HUES6 (cell line): Measurements from ENCODE around the gene TSGA10IP.

Experiments
- H3K27ac ChIP-seq: 2 replicates; pipeline ENCODE4 v1.7.0; 2013; ENCODE audit warnings: low read depth, mild to moderate bottlenecking, low read length, inconsistent platforms
- H3K27me3 ChIP-seq: 2 replicates; pipeline ENCODE4 v1.6.1; 2013; ENCODE audit warnings: low read length; ENCODE audit not compliant: control insufficient read depth, insufficient read depth
- H3K36me3 ChIP-seq: 2 replicates; pipeline ENCODE4 v1.6.1; 2013; ENCODE audit warnings: low read length; ENCODE audit not compliant: control insufficient read depth, insufficient read depth
- H3K4me1 ChIP-seq: 2 replicates; pipeline ENCODE4 v1.6.1; 2013; ENCODE audit warnings: low read length; ENCODE audit not compliant: control insufficient read depth, insufficient read depth
- H3K4me3 ChIP-seq: 2 replicates; pipeline ENCODE4 v1.5.1; 2013; ENCODE audit warnings: low read depth, low read length
- H3K9ac ChIP-seq: one replicate; pipeline ENCODE4 v1.6.1; 2013; ENCODE audit warnings: mild to moderate bottlenecking, low read length
- H3K9me3 ChIP-seq: 2 replicates; pipeline ENCODE4 v1.6.1; 2013; ENCODE audit warnings: low read depth, low read length; ENCODE audit not compliant: control insufficient read depth, insufficient read depth

Gene TSGA10IP

GRCh38 chr11:65992056-65992455, 46.8 kb downstream of the TSGA10IP start:
- no peaks in the 10 kb centered on the region for H3K27me3 ChIP-seq
- H3K36me3 ChIP-seq, result peaks cover 4% of the 10 kb centered on the region; the same call in 1 of the 2 replicates
- H3K4me3 ChIP-seq, result no peak overlapping the region
- H3K4me1 ChIP-seq, result no peaks in the 10 kb centered on the region
- no peak overlapping the region for H3K9ac ChIP-seq
- H3K9me3 ChIP-seq, result no peaks in the 10 kb centered on the region
- no peak overlapping the region for H3K27ac ChIP-seq

GRCh38 chr11:65997286-65997685, 52.0 kb downstream of the TSGA10IP start:
- peaks cover 35% of the 10 kb centered on the region for H3K36me3 ChIP-seq

GRCh38 chr11:66001942-66002647, 56.8 kb downstream of the TSGA10IP start, which contains the start of the genes BANF1 and EIF1AD:
Gene BANF1, plus strand, starts transcription at chr11:66002503. Its CDS starts 748 bp downstream, at chr11:66003251.
Gene EIF1AD, minus strand, starts transcription at chr11:66002157. Its CDS starts 1,768 bp downstream, at chr11:66000389.
- Histone ChIP-seq H3K27ac (peak within 1 kb of the TSS; percentile 84; the same call in 1 of the 2 replicates), H3K4me3 (peak within 1 kb of the TSS; percentile 84), H3K9me3 (no peaks in the 10 kb centered on the region), H3K36me3 (peaks cover 52% of the 10 kb centered on the region), H3K4me1 (peaks cover 8% of the 10 kb centered on the region), H3K27me3 (no peaks in the 10 kb centered on the region), H3K9ac (peak within 1 kb of the TSS; percentile 77)

More at GRCh38 chr11:65997286-65997685, 52.0 kb downstream of the TSGA10IP start:
- Histone ChIP-seq H3K9ac (no peak overlapping the region), H3K4me3 (no peak overlapping the region), H3K27me3 (no peaks in the 10 kb centered on the region), H3K4me1 (no peaks in the 10 kb centered on the region), H3K9me3 (no peaks in the 10 kb centered on the region), H3K27ac (no peak overlapping the region)

- peak overlapping the region; percentile 84; the same call in 1 of the 2 replicates for H3K27ac ChIP-seq
- H3K36me3 ChIP-seq, result peaks cover 45% of the 10 kb centered on the region
- H3K9me3 ChIP-seq, result no peaks in the 10 kb centered on the region
Measured at GRCh38 chr11:66002648-66003225, 57.5 kb downstream of the TSGA10IP start.

GRCh38 chr11:66003291-66003690, 58.0 kb downstream of the TSGA10IP start:
- Histone ChIP-seq H3K9ac (peak overlapping the region; percentile 77), H3K36me3 (peaks cover 40% of the 10 kb centered on the region), H3K4me3 (peak overlapping the region; percentile 84), H3K4me1 (peaks cover 14% of the 10 kb centered on the region), H3K27me3 (no peaks in the 10 kb centered on the region), H3K27ac (no peak overlapping the region), H3K9me3 (no peaks in the 10 kb centered on the region)

More at GRCh38 chr11:66002648-66003225, 57.5 kb downstream of the TSGA10IP start:
- Histone ChIP-seq H3K9ac (peak overlapping the region; percentile 77), H3K27me3 (no peaks in the 10 kb centered on the region), H3K4me1 (peaks cover 14% of the 10 kb centered on the region), H3K4me3 (peak overlapping the region; percentile 84)

- H3K27ac ChIP-seq, result no peak overlapping the region
- H3K4me3 ChIP-seq, result no peak overlapping the region
- no peak overlapping the region for H3K9ac ChIP-seq
- peaks cover 31% of the 10 kb centered on the region for H3K36me3 ChIP-seq
- H3K4me1 ChIP-seq, result peaks cover 17% of the 10 kb centered on the region
- no peaks in the 10 kb centered on the region for H3K27me3 ChIP-seq
- H3K9me3 ChIP-seq, result no peaks in the 10 kb centered on the region
Measured at GRCh38 chr11:66004186-66004585, 58.9 kb downstream of the TSGA10IP start.

GRCh38 chr11:66006134-66006890, 61.0 kb downstream of the TSGA10IP start:
- H3K4me3 ChIP-seq, result no peak overlapping the region
- peaks cover 1% of the 10 kb centered on the region for H3K27me3 ChIP-seq
- no peaks in the 10 kb centered on the region for H3K9me3 ChIP-seq
- peaks cover 17% of the 10 kb centered on the region for H3K4me1 ChIP-seq
- H3K27ac ChIP-seq, result no peak overlapping the region
- peaks cover 18% of the 10 kb centered on the region for H3K36me3 ChIP-seq
- H3K9ac ChIP-seq, result peak overlapping the region; percentile 27

GRCh38 chr11:66006891-66007176, 61.6 kb downstream of the TSGA10IP start:
- Histone ChIP-seq H3K27ac (no peak overlapping the region), H3K4me3 (no peak overlapping the region), H3K27me3 (peaks cover 7% of the 10 kb centered on the region), H3K9me3 (no peaks in the 10 kb centered on the region), H3K9ac (peak overlapping the region; percentile 27), H3K4me1 (peaks cover 17% of the 10 kb centered on the region), H3K36me3 (peaks cover 18% of the 10 kb centered on the region)

GRCh38 chr11:66007201-66007634, 61.9 kb downstream of the TSGA10IP start:
- Histone ChIP-seq H3K36me3 (peaks cover 18% of the 10 kb centered on the region), H3K9ac (peak overlapping the region; percentile 27), H3K27me3 (peaks cover 10% of the 10 kb centered on the region), H3K4me1 (peaks cover 17% of the 10 kb centered on the region), H3K9me3 (no peaks in the 10 kb centered on the region), H3K4me3 (no peak overlapping the region), H3K27ac (no peak overlapping the region)

GRCh38 chr11:66008095-66008467, 62.8 kb downstream of the TSGA10IP start:
- peaks cover 18% of the 10 kb centered on the region for H3K36me3 ChIP-seq
- H3K4me3 ChIP-seq, result no peak overlapping the region
- no peak overlapping the region for H3K27ac ChIP-seq
- H3K9me3 ChIP-seq, result no peaks in the 10 kb centered on the region
- H3K9ac ChIP-seq, result no peak overlapping the region
- peaks cover 22% of the 10 kb centered on the region for H3K4me1 ChIP-seq
- H3K27me3 ChIP-seq, result peaks cover 16% of the 10 kb centered on the region
